ENCODE measurements around the gene TMEM61.
"Not testable (repeated sequence)": the region's sequence is repeated elsewhere in the genome, so short reads cannot be mapped to it uniquely, and the experiment has no call there.

The TMEM61 gene

GRCh38 chr1:54962612-54963395, 17.6 kb upstream of the TMEM61 start:
- no peak for DNase-seq (ENCODE audit: low read depth)

DNA sequence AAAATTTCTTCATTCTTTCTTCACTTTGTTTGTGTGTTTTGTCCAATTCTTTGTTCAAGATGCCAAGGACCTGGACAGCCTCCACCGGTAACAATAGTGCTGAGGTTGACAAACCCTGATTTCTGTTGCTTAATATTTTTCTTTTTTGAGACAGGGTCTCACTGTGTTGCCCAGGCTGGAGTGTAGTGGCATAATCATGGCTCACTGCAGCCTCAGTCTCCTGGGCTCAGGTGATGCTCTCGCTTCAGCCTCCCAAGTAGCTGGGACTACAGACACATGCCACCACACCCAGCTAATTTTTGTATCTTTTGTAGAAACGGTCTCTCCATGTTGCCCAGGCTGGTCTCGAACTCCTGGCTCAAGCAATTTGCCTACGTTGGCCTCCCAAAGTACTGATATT, 16.6 kb upstream of the TMEM61 start:
- DNase-seq (ENCODE audit: low read depth), result not testable (repeated sequence)

GRCh38 chr1:54965624-54966340, 14.6 kb upstream of the TMEM61 start:
- DNase-seq (ENCODE audit: low read depth), result no peak

DNA sequence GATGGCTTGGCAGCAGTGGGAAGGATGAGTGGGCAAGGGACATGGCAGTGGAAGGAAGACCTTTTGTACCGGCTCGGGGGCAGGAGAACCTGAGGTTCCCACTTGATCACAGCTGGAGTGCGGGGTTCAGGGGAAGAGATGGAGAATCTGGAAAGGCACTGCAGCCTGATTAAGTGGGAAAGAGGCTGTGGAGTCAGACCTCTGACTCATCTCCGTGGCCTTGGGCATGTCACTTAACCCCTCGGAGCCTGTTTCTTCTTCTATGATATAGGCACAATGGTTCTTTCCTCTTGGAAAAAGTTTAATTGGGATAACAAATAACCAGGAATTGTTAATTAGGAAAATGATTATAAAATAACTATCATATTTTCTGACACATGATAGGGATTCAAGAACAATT, 13.1 kb upstream of the TMEM61 start:
- DNase-seq (ENCODE audit: low read depth), result no peak

DNA sequence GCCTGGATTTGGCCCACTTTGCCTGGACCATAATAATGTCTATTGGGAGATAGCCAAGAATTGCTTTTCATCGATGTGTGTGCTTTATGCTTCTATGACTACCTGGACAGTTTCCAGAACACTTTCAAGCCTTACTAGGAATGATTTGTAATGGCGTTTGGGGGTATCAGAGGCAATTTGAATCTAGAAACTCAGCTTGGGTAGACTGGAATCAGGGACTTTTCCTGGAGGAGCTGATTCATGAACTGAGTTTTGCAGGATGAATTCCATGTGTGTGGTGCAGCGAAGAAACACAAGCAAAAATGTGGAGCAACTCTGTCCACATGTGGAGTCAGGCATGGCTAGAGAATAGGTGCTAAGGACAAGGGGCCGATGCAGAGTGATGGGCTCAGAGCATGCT, 11.9 kb upstream of the TMEM61 start:
- DNase-seq (ENCODE audit: low read depth), result no peak

DNA sequence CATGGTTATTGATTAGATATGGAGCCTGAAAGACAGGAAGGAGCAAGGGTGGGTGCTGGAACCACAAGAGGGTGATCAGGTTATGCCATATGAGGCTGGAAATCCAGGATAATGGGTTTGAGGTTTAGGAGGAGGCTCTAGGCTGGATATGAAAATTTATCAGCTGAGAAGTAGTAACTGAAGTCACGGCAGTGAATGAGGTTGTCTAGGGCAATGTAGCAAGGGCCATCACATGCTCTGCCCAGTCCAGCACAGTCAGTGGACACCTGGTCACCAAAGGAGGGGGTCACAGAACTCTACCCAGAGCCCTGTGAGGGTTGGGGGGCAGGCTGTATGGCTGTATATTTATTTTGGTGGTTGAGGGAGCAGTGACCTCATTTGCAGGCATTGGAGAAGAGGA, 10.5 kb upstream of the TMEM61 start:
- no peak for DNase-seq (ENCODE audit: low read depth)

DNA sequence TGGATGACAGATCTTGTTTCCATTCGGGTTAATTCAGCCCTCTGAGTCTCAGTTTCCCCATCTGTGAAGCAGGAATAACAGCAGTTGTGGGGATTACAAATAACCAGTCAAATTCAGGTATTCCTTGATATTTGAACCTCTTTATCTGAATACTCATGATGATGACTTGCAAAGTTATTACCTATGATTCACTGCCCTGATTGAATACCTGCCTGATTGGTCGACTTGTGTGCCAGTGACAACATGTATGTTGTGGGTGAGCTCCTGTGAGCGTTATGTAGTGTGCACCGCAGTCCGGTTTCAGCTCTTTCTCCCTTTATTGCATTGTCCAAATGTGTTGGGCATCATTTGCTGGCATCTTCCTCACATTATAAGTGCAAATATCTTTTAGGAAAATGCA, 9.5 kb upstream of the TMEM61 start:
- no peak for DNase-seq (ENCODE audit: low read depth)

GRCh38 chr1:54971317-54971791, 9.1 kb upstream of the TMEM61 start:
- DNase-seq (ENCODE audit: low read depth), result no peak

DNA sequence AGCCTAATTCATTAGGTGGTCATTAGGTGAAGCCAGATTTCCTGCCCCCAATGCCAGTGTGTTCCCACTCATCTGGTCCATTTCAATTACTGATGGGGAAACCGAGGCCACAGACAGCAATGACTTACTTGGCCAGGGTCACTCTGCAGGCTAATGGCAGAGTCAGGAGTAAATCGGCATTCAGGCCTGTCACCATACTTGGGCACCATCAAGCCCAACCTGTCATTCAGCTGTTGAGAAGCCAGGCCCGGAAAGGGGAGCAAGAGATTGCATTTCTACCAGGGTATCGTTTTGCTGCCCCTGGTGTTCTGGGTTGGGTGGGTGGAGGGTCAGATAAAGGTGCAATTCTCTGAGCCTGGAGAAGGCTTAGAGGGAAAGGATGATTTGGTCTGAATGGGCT, 8.0 kb upstream of the TMEM61 start:
- DNase-seq (ENCODE audit: low read depth), result no peak

GRCh38 chr1:54973205-54973921, 7.1 kb upstream of the TMEM61 start:
- no peak for DNase-seq (ENCODE audit: low read depth)

- no peak for DNase-seq (ENCODE audit: low read depth)
Measured at GRCh38 chr1:54975356-54976108, 4.9 kb upstream of the TMEM61 start.

GRCh38 chr1:54976747-54977146, 3.7 kb upstream of the TMEM61 start:
- DNase-seq (ENCODE audit: low read depth), result no peak

GRCh38 chr1:54977533-54978297, 2.7 kb upstream of the TMEM61 start:
- DNase-seq (ENCODE audit: low read depth), result no peak

DNA sequence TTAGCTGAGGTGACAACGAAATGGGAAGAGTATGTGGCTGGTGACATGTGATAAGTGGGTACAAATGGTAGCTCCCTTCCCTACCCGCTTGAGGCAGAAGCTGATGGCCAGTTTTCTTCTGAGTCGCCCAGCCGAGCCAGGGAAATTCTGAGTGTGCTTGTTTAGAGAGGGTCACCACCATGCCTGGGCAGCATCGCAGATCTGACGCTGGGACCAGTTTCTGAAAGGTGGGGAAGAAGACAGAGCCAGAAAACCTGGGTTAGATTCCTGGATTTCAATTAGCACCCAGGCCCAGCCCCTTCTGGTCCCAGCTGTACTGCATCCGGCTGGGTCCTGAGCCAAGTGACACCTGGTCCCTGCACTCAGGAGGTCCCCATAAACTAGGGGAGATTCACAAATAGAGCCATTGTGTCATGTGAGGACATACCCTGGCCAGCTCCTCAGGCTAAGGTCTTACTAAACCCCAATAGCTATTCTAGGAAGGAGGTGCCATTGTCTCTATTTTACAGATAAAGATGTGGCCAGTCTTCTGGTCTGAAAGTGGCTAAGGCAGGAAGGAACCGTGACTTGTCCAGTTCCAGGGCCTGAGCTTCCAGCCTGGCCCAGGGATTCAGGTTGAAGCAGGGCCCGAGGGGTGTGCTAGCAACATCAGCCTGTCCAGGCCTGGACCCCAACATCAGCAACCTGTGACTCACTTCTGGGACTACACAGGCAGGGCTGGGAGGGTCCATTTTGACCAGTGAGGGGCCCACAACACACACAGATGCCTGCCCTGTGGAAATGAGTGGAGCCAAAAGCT, 1.7 kb upstream of the TMEM61 start:
- DNase-seq (ENCODE audit: low read depth), result no peak

- no peak for DNase-seq (ENCODE audit: low read depth)
Measured at GRCh38 chr1:54979327-54979891, 1.0 kb upstream of the TMEM61 start.

DNA sequence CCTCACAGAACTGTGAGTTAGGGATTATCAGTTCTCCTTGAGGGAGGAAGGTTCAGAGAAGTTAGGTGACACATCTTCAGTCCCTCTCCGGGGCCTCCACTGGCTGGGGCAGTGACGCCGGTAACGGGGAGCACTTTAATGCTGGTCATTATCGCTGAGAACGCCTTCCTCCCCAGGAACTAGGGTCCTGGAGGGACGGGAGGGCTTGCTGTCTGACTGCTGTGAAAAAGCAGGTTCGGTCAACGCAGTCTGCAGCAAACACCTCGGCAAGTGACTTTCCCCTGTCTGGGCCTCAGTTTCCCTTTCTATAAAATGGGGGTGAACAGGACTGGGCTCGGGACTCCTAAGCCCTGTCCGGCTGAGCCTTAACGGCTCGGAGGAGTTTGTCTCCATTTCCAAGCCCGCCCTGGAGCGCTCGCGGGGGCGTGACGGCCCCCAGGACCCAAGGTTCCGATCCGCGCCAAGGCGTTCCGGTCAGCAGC, 341 bp upstream of the TMEM61 start:
- no peak for DNase-seq (ENCODE audit: low read depth)

GRCh38 chr1:54981466-54981865, 1.0 kb downstream of the TMEM61 start:
- DNase-seq (ENCODE audit: low read depth), result no peak

GRCh38 chr1:54982739-54983138, 2.3 kb downstream of the TMEM61 start:
- DNase-seq (ENCODE audit: low read depth), result no peak

DNA sequence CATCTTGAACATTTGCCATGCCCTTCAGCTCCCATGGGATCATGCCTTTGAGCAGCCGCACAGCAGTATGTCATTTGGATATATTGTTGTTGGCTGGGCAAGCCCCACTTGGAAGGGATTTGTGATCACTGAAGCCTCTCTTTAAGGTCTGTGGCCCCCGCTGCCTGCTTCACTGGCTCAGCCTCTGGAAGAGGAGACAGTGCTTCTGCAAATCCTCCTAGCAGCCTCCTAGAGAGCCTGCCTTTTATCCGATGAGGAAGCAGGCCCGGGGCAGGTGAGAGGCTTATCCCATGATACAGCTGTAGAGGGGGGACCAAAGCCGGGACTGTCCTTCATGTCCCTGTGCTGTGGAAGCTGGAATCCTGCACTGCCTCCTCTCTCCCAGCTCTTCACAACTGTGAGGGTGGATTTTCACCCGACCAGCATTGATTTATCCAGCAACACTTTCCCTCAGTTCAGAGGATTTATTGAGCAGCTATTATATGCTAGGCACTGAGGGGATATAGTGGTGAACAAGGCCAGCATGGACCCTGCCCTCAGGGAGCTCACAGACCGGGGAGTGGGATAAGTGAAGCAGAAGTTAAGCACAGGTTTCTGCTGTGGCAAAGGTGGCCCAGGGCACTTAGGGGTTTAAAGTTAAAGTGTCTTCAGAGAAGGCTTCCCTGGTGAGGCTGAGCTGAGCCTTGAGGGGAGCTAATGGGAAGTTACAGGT, 3.9 kb downstream of the TMEM61 start:
- no peak for DNase-seq (ENCODE audit: low read depth)
